DND-41 (cell line): ENCODE results near the gene NCS1.

Experiments used
- ATAC-seq: fragments of 200-7000 bp; cut with Tn5 transposase; 3 replicates; pipeline ENCODE4 v1.9.1; 2021; ENCODE audit warnings: low read depth; ENCODE audit not compliant: insufficient read depth
- DNase-seq: peaks from one replicate; pipeline ENCODE4 v3.0.0-alpha.2; 2020
- H2AFZ ChIP-seq: 2 replicates; pipeline ENCODE4 v1.6.0; 2012; ENCODE audit warnings: low read depth, low read length
- H3K27ac ChIP-seq: 2 replicates; pipeline ENCODE4 v1.5.1; 2012; ENCODE audit warnings: low read length, inconsistent platforms
- H3K27me3 ChIP-seq: fragments of 200-600 bp; sonication (generic); 2 replicates; pipeline ENCODE4 v1.6.0; 2012; ENCODE audit warnings: low read length, mild to moderate bottlenecking, inconsistent platforms; ENCODE audit not compliant: insufficient read depth, poor library complexity
- H3K36me3 ChIP-seq: 2 replicates; pipeline ENCODE4 v1.5.1; 2012; ENCODE audit warnings: low read length, inconsistent platforms; ENCODE audit not compliant: insufficient read depth
- H3K4me1 ChIP-seq: 2 replicates; pipeline ENCODE4 v1.5.1; 2012; ENCODE audit warnings: mild to moderate bottlenecking, low read length; ENCODE audit not compliant: insufficient read depth
- H3K4me2 ChIP-seq: 2 replicates; pipeline ENCODE4 v1.6.0; 2012; ENCODE audit warnings: mild to moderate bottlenecking, moderate library complexity, low read length, inconsistent platforms; ENCODE audit not compliant: insufficient read depth
- H3K4me3 ChIP-seq, 2 experiments: fragments of 200-600 bp in 1 of 2; shearing (Covaris generic) in 1 of 2; 2 replicates each; pipeline ENCODE4 v1.5.1; 2012 to 2016; ENCODE audit warnings: inconsistent platforms in 2 of 2, low read length in 2 of 2, mild to moderate bottlenecking in 2 of 2, low read depth in 1 of 2, moderate library complexity in 1 of 2
- H3K79me2 ChIP-seq: 2 replicates; pipeline ENCODE4 v1.6.0; 2012; ENCODE audit warnings: low read length, inconsistent platforms; ENCODE audit not compliant: insufficient read depth
- H3K9ac ChIP-seq: 2 replicates; pipeline ENCODE4 v1.6.0; 2012; ENCODE audit warnings: low read depth, mild to moderate bottlenecking, inconsistent platforms, low read length, moderate library complexity
- H3K9me3 ChIP-seq: 2 replicates; pipeline ENCODE4 v1.5.1; 2012; ENCODE audit warnings: low read length, moderate library complexity, mild to moderate bottlenecking, inconsistent platforms; ENCODE audit not compliant: insufficient read depth, severe bottlenecking
- H4K20me1 ChIP-seq: 2 replicates; pipeline ENCODE4 v1.6.0; 2012; ENCODE audit warnings: low read length; ENCODE audit not compliant: insufficient read depth
- CTCF ChIP-seq: IDR thresholded peaks from 2 replicates; pipeline ENCODE4 v1.5.1; 2012; ENCODE audit warnings: borderline replicate concordance, low read length, moderate library complexity, mild to moderate bottlenecking; ENCODE audit not compliant: poor library complexity, severe bottlenecking; ENCODE audit errors: extremely low read depth
- EZH2 ChIP-seq: IDR thresholded peaks from 3 replicates; pipeline ENCODE4 v1.6.1; 2012; ENCODE audit warnings: borderline replicate concordance, low read depth, mild to moderate bottlenecking, moderate library complexity, low read length, inconsistent platforms; ENCODE audit not compliant: severe bottlenecking

NCS1 gene

GRCh38 chr9:130155647-130156046 lies 16.6 kb upstream of the NCS1 start:
- no peak overlapping the region for H3K4me2 ChIP-seq
- no peaks in the 10 kb centered on the region for H3K4me1 ChIP-seq
- ATAC-seq = no peak
- TF ChIP-seq CTCF (no peak), EZH2 (no peak)
- H3K4me3 ChIP-seq = no peak overlapping the region
- H4K20me1 ChIP-seq = no peaks in the 10 kb centered on the region
- no peaks in the 10 kb centered on the region for H3K27me3 ChIP-seq
- no peak overlapping the region for H2AFZ ChIP-seq
- H3K36me3 ChIP-seq = no peaks in the 10 kb centered on the region
- H3K9ac ChIP-seq = no peak overlapping the region
- H3K79me2 ChIP-seq = no peaks in the 10 kb centered on the region
- no peak overlapping the region for H3K27ac ChIP-seq
- no peak for DNase-seq
- H3K9me3 ChIP-seq = no peaks in the 10 kb centered on the region

GRCh38 chr9:130156672-130157071 lies 15.5 kb upstream of the NCS1 start:
- Histone ChIP-seq H3K4me3 (no peak overlapping the region), H3K9ac (no peak overlapping the region), H3K27ac (no peak overlapping the region), H3K4me1 (no peaks in the 10 kb centered on the region), H3K27me3 (no peaks in the 10 kb centered on the region), H3K4me2 (no peak overlapping the region), H3K9me3 (no peaks in the 10 kb centered on the region), H3K79me2 (no peaks in the 10 kb centered on the region), H4K20me1 (no peaks in the 10 kb centered on the region), H2AFZ (no peak overlapping the region), H3K36me3 (no peaks in the 10 kb centered on the region)
- no peak for ATAC-seq
- DNase-seq = no peak
- no peak for TF ChIP-seq CTCF
- TF ChIP-seq EZH2 = no peak

- Histone ChIP-seq H3K9ac (no peak overlapping the region), H3K4me2 (no peak overlapping the region), H3K9me3 (no peaks in the 10 kb centered on the region), H4K20me1 (no peaks in the 10 kb centered on the region), H3K79me2 (no peaks in the 10 kb centered on the region), H3K36me3 (no peaks in the 10 kb centered on the region), H3K4me1 (no peaks in the 10 kb centered on the region), H2AFZ (no peak overlapping the region), H3K4me3 (no peak overlapping the region), H3K27me3 (no peaks in the 10 kb centered on the region), H3K27ac (no peak overlapping the region)
- DNase-seq (no peak), ATAC-seq (no peak)
- TF ChIP-seq EZH2 (no peak), CTCF (no peak)
These were observed 15.1 kb upstream of the NCS1 start for GRCh38 chr9:130157079-130157478.

- Histone ChIP-seq H3K4me2 (no peak overlapping the region), H4K20me1 (no peaks in the 10 kb centered on the region), H2AFZ (no peak overlapping the region), H3K79me2 (no peaks in the 10 kb centered on the region), H3K27ac (no peak overlapping the region), H3K9ac (no peak overlapping the region), H3K36me3 (no peaks in the 10 kb centered on the region), H3K4me1 (no peaks in the 10 kb centered on the region), H3K9me3 (no peaks in the 10 kb centered on the region), H3K4me3 (no peak overlapping the region), H3K27me3 (no peaks in the 10 kb centered on the region)
- no peak for ATAC-seq
- DNase-seq = no peak
- no peak for TF ChIP-seq EZH2
These were observed 14.2 kb upstream of the NCS1 start for GRCh38 chr9:130158001-130158400.
